HEK293 (cell line): ENCODE data around the gene VPS51.

Experiments used
- KLF10 ChIP-seq: fragments of 450-650 bp; IDR thresholded peaks from 2 replicates; pipeline ENCODE4 v1.5.1; 2018; ENCODE audit warnings: missing biosample characterization, mild to moderate bottlenecking, missing genetic modification characterization
- ZNF335 ChIP-seq: fragments of 450-650 bp; formaldehyde crosslinking; conservative IDR thresholded peaks from 2 replicates; pipeline ENCODE4 v1.5.1; 2016; ENCODE audit warnings: missing biosample characterization, missing genetic modification characterization
- ZNF423 ChIP-seq: fragments of 450-650 bp; formaldehyde crosslinking; IDR thresholded peaks from 2 replicates; pipeline ENCODE4 v1.5.1; 2016; ENCODE audit warnings: missing biosample characterization, missing genetic modification characterization
- ZNF561 ChIP-seq: fragments of 450-650 bp; IDR thresholded peaks from 2 replicates; pipeline ENCODE4 v1.5.1; 2018; ENCODE audit warnings: missing biosample characterization, missing genetic modification characterization, borderline replicate concordance
- TF ChIP-seq, protein P1 (sequence below): fragments of 450-650 bp; formaldehyde crosslinking; IDR thresholded peaks from 2 replicates; pipeline ENCODE4 v1.5.1; 2016; ENCODE audit warnings: missing biosample characterization, missing genetic modification characterization
- TF ChIP-seq, protein P2 (sequence below): fragments of 450-650 bp; formaldehyde crosslinking; IDR thresholded peaks from 2 replicates; pipeline ENCODE4 v1.5.1; 2016; ENCODE audit warnings: missing biosample characterization, missing genetic modification characterization

DNA sequence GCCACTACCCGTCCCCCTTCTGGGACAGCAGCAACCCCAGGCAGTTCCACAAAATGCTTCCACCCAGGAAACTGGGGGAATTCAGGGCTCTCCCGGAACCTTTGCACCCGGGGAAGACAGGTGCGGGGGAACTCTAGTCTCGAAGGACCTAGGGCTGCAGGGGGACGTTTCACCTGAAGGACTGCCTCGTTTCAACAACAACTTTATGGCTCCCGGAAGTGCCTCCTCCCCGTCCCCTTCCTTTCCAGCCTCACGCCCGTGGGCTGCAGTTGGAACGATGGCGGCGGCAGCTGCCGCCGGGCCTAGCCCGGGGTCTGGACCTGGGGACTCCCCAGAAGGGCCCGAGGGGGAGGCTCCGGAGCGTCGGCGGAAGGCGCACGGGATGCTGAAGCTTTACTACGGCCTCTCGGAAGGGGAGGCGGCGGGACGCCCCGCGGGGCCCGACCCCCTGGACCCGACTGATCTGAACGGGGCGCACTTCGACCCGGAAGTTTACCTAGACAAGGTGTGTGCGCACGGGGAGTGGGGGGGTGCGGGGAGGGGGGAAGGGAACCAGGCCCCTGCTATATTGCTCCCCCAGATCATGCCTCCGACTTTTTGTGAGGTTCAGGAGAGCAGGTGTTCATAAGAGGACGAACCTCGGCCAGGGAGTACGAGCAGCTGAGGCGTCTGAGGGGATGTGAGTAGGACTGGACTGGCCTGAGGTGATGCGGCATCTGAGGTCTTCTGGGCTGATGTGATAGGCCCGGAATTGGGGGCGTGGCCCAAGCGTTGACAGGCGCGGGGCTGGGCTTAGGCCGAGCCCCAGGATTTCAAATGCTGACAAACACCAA is at the start of gene VPS51:
- TF ChIP-seq, protein P1, sequence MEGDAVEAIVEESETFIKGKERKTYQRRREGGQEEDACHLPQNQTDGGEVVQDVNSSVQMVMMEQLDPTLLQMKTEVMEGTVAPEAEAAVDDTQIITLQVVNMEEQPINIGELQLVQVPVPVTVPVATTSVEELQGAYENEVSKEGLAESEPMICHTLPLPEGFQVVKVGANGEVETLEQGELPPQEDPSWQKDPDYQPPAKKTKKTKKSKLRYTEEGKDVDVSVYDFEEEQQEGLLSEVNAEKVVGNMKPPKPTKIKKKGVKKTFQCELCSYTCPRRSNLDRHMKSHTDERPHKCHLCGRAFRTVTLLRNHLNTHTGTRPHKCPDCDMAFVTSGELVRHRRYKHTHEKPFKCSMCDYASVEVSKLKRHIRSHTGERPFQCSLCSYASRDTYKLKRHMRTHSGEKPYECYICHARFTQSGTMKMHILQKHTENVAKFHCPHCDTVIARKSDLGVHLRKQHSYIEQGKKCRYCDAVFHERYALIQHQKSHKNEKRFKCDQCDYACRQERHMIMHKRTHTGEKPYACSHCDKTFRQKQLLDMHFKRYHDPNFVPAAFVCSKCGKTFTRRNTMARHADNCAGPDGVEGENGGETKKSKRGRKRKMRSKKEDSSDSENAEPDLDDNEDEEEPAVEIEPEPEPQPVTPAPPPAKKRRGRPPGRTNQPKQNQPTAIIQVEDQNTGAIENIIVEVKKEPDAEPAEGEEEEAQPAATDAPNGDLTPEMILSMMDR (tag by site-specific recombination) = no peak
- TF ChIP-seq ZNF335 (tag by site-specific recombination) (peak; percentile 65), ZNF423 (tag by site-specific recombination) (no peak), KLF10 (peak; percentile 85; the same call in 1 of the 2 replicates), ZNF561 (peak; percentile 98)
- TF ChIP-seq, protein P2, sequence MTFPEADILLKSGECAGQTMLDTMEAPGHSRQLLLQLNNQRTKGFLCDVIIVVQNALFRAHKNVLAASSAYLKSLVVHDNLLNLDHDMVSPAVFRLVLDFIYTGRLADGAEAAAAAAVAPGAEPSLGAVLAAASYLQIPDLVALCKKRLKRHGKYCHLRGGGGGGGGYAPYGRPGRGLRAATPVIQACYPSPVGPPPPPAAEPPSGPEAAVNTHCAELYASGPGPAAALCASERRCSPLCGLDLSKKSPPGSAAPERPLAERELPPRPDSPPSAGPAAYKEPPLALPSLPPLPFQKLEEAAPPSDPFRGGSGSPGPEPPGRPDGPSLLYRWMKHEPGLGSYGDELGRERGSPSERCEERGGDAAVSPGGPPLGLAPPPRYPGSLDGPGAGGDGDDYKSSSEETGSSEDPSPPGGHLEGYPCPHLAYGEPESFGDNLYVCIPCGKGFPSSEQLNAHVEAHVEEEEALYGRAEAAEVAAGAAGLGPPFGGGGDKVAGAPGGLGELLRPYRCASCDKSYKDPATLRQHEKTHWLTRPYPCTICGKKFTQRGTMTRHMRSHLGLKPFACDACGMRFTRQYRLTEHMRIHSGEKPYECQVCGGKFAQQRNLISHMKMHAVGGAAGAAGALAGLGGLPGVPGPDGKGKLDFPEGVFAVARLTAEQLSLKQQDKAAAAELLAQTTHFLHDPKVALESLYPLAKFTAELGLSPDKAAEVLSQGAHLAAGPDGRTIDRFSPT = no peak
